Vagina (tissue), 2 donors: ENCODE results near the gene TENM4.

Experiments used
- POLR2A ChIP-seq, 2 donors: fragments of 450-650 bp; IDR thresholded peaks; one replicate each; pipeline ENCODE4 v1.6.1; 2017; ENCODE audit warnings: antibody characterized with exemption in 2 of 2, mild to moderate bottlenecking in 2 of 2, moderate library complexity in 2 of 2
- TF ChIP-seq, protein P1 (sequence below), 3 experiments: fragments of 450-650 bp in 2 of 3; fragments of 200-600 bp in 1 of 3; sonication (generic) in 1 of 3; IDR thresholded peaks; one replicate each; pipeline ENCODE4 v1.5.1; 2017 to 2019; ENCODE audit warnings: antibody characterized with exemption in 3 of 3, mild to moderate bottlenecking in 2 of 3, moderate library complexity in 2 of 3

DNA sequence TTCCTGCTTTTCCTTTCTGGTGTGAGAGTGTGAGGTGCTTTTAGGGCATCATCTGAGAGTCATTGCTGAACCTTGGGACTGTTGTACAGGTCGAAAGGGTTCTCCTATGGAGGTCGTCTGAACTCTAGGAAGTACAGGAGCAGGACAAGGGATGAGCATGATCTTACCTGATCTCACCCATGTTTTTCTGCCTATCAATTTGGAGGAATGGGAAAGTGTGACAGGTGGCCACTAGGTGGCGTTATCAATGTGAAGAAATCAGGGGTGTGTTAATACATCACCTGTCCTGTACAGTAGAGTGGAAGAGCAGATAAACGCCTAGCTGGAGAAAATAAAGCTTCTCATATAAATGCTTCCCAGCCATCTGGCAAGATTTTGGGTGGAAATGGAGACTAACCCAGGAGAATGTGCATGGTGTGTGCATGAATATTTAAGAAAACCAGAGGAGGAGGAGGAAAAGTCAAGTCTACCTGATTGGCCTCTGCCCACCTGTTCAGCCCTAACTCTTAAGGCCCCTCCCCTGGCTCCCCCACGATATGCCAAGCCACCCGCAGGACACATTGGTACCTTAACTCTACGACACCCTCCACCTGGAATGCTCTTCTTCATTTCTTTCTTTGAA is 794.2 kb downstream of the TENM4 start:
- TF ChIP-seq, protein P1, sequence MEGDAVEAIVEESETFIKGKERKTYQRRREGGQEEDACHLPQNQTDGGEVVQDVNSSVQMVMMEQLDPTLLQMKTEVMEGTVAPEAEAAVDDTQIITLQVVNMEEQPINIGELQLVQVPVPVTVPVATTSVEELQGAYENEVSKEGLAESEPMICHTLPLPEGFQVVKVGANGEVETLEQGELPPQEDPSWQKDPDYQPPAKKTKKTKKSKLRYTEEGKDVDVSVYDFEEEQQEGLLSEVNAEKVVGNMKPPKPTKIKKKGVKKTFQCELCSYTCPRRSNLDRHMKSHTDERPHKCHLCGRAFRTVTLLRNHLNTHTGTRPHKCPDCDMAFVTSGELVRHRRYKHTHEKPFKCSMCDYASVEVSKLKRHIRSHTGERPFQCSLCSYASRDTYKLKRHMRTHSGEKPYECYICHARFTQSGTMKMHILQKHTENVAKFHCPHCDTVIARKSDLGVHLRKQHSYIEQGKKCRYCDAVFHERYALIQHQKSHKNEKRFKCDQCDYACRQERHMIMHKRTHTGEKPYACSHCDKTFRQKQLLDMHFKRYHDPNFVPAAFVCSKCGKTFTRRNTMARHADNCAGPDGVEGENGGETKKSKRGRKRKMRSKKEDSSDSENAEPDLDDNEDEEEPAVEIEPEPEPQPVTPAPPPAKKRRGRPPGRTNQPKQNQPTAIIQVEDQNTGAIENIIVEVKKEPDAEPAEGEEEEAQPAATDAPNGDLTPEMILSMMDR (IDR thresholded peaks at IDR 0.05) = peak; percentile 54 to 58 (median 57)
- no peak for TF ChIP-seq POLR2A (IDR thresholded peaks at IDR 0.05)
